OCI-LY3 (cell line): Measurements from ENCODE around the gene NNMT.

Experiments
- H2AFZ ChIP-seq: fragments of 200-600, 300-600 bp; shearing (Covaris generic); 2 replicates; pipeline ENCODE4 v1.6.0; 2014; ENCODE audit warnings: antibody characterized with exemption, low read depth, low read length
- H3K27ac ChIP-seq: fragments of 200-600, 300-600 bp; sonication (generic); 2 replicates; pipeline ENCODE4 v1.5.1; 2014; ENCODE audit warnings: mild to moderate bottlenecking, low read length, moderate library complexity, mixed read lengths
- H3K27me3 ChIP-seq: fragments of 200-600, 300-600 bp; sonication (generic); 2 replicates; pipeline ENCODE4 v1.6.1; 2014; ENCODE audit warnings: low read depth, low read length, mixed read lengths
- H3K36me3 ChIP-seq: fragments of 200-600, 300-600 bp; sonication (generic); replicated peaks from 2 replicates; pipeline ENCODE3; 2014; ENCODE audit warnings: low read depth, low read length, mixed read lengths
- H3K4me1 ChIP-seq: fragments of 300-600, 200-600 bp; sonication (generic); 2 replicates; pipeline ENCODE4 v1.6.1; 2014; ENCODE audit warnings: low read length, mixed read lengths
- H3K4me2 ChIP-seq: fragments of 200-600, 300-600 bp; sonication (generic); 2 replicates; pipeline ENCODE4 v1.6.1; 2014; ENCODE audit warnings: low read length, mixed read lengths
- H3K4me3 ChIP-seq: fragments of 300-600, 200-600 bp; sonication (generic); 2 replicates; pipeline ENCODE4 v1.5.1; 2014; ENCODE audit warnings: antibody characterized with exemption, mild to moderate bottlenecking, low read length, moderate library complexity
- H3K79me2 ChIP-seq: fragments of 300-600, 200-600 bp; shearing (Covaris generic); 2 replicates; pipeline ENCODE4 v1.6.1; 2014; ENCODE audit warnings: mild to moderate bottlenecking, low read length, mixed read lengths
- H3K9ac ChIP-seq: fragments of 300-600, 200-600 bp; shearing (Covaris generic); 2 replicates; pipeline ENCODE4 v1.6.0; 2014; ENCODE audit warnings: mild to moderate bottlenecking, low read length, moderate library complexity
- H3K9me3 ChIP-seq: fragments of 200-600, 300-600 bp; shearing (Covaris generic); 2 replicates; pipeline ENCODE4 v1.6.1; 2014; ENCODE audit warnings: low read length, mixed read lengths; ENCODE audit not compliant: insufficient read depth
- H4K20me1 ChIP-seq: fragments of 200-600, 300-600 bp; sonication (generic); 2 replicates; pipeline ENCODE4 v1.6.1; 2016; ENCODE audit warnings: low read length, mixed read lengths; ENCODE audit not compliant: insufficient read depth
- CTCF ChIP-seq: fragments of 200-600, 300-600 bp; sonication (generic); IDR thresholded peaks from 2 replicates; pipeline ENCODE4 v1.5.1; 2014; ENCODE audit warnings: antibody characterized with exemption, low read length, low read depth
- EZH2phosphoT487 ChIP-seq: fragments of 200-600 bp; shearing (Covaris generic); IDR thresholded peaks from 2 replicates; pipeline ENCODE4 v1.6.1; 2018; ENCODE audit warnings: antibody characterized with exemption, mixed run types, low read depth

The NNMT gene

DNA sequence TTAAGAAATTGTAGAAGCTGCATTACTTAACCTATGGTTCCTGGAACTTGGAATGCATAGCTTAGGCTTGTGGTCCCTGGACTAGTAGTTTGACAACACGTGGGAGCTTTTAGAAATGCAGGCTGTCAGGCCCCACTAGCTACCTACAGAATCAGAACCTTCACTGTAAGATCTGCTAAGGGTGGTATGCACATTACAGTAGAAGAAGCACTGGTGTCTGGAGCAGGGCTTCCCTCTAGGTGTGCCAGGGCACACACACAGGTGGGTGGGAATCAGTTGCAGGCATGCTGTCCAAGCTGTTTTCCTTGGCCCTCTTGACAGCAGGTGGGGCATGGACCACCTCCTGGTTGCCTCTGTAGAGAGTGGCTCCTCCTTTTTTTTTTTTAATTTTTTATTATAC is 8.8 kb downstream of the NNMT start:
- no peaks in the 10 kb centered on the region for H3K4me1 ChIP-seq
- no peaks in the 10 kb centered on the region for H3K36me3 ChIP-seq
- H3K27ac ChIP-seq, result no peak overlapping the region
- H3K9ac ChIP-seq, result no peak overlapping the region
- H3K4me3 ChIP-seq, result no peak overlapping the region
- H3K4me2 ChIP-seq, result no peak overlapping the region
- H3K79me2 ChIP-seq, result no peaks in the 10 kb centered on the region
- no peaks in the 10 kb centered on the region for H3K9me3 ChIP-seq
- no peak overlapping the region for H2AFZ ChIP-seq
- TF ChIP-seq CTCF (no peak), EZH2phosphoT487 (no peak)
- peaks cover 31% of the 10 kb centered on the region for H3K27me3 ChIP-seq
- H4K20me1 ChIP-seq, result no peaks in the 10 kb centered on the region

GRCh38 chr11:114307524-114308203 is 11.5 kb downstream of the NNMT start:
- no peak overlapping the region for H3K4me3 ChIP-seq
- peaks cover 46% of the 10 kb centered on the region for H3K27me3 ChIP-seq
- no peaks in the 10 kb centered on the region for H3K9me3 ChIP-seq
- H3K36me3 ChIP-seq, result no peaks in the 10 kb centered on the region
- no peak overlapping the region for H3K9ac ChIP-seq
- no peak overlapping the region for H3K4me2 ChIP-seq
- H3K79me2 ChIP-seq, result no peaks in the 10 kb centered on the region
- no peaks in the 10 kb centered on the region for H4K20me1 ChIP-seq
- no peak overlapping the region for H2AFZ ChIP-seq
- H3K4me1 ChIP-seq, result peaks cover 13% of the 10 kb centered on the region
- TF ChIP-seq EZH2phosphoT487, result no peak
- no peak for TF ChIP-seq CTCF
- no peak overlapping the region for H3K27ac ChIP-seq

GRCh38 chr11:114308689-114309089 is 12.5 kb downstream of the NNMT start:
- Histone ChIP-seq H3K79me2 (no peaks in the 10 kb centered on the region), H3K4me2 (no peak overlapping the region), H3K9me3 (no peaks in the 10 kb centered on the region), H3K27ac (no peak overlapping the region), H2AFZ (no peak overlapping the region), H3K27me3 (peaks cover 44% of the 10 kb centered on the region), H4K20me1 (no peaks in the 10 kb centered on the region), H3K36me3 (no peaks in the 10 kb centered on the region), H3K9ac (no peak overlapping the region), H3K4me3 (no peak overlapping the region), H3K4me1 (peaks cover 13% of the 10 kb centered on the region)
- TF ChIP-seq CTCF (no peak), EZH2phosphoT487 (no peak)

DNA sequence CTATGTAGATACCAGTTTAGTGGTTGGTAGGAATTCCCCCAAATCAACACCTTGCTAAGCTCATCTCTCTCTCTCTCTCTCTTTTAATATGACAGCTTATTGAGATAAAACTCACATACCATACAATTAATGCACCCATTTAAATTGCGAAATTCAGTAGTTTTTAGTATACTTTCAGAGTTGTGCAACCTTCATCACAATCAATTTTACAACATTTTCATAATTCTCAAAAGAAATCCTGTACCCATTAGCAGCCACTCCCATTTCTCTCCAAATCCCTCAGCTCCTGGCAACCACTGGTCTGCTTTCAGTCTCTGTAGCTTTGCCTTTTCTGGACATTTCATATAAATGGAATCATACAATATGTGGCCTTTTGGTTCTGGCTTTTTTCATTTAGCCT is 13.3 kb downstream of the NNMT start:
- Histone ChIP-seq H2AFZ (no peak overlapping the region), H3K4me2 (no peak overlapping the region), H3K79me2 (no peaks in the 10 kb centered on the region), H4K20me1 (no peaks in the 10 kb centered on the region), H3K9ac (no peak overlapping the region), H3K4me3 (no peak overlapping the region), H3K9me3 (no peaks in the 10 kb centered on the region), H3K27ac (no peak overlapping the region), H3K27me3 (peaks cover 38% of the 10 kb centered on the region), H3K36me3 (no peaks in the 10 kb centered on the region), H3K4me1 (peaks cover 13% of the 10 kb centered on the region)
- TF ChIP-seq EZH2phosphoT487, result no peak
